Measurements from ENCODE around the gene TMEM235. TPM values are rescaled to one million over a fixed set of nuclear protein-coding genes. Genes with fewer than 3 reads are reported as not detected.

TMEM235 gene
- not detected in 2 replicates for total RNA-seq

DNA sequence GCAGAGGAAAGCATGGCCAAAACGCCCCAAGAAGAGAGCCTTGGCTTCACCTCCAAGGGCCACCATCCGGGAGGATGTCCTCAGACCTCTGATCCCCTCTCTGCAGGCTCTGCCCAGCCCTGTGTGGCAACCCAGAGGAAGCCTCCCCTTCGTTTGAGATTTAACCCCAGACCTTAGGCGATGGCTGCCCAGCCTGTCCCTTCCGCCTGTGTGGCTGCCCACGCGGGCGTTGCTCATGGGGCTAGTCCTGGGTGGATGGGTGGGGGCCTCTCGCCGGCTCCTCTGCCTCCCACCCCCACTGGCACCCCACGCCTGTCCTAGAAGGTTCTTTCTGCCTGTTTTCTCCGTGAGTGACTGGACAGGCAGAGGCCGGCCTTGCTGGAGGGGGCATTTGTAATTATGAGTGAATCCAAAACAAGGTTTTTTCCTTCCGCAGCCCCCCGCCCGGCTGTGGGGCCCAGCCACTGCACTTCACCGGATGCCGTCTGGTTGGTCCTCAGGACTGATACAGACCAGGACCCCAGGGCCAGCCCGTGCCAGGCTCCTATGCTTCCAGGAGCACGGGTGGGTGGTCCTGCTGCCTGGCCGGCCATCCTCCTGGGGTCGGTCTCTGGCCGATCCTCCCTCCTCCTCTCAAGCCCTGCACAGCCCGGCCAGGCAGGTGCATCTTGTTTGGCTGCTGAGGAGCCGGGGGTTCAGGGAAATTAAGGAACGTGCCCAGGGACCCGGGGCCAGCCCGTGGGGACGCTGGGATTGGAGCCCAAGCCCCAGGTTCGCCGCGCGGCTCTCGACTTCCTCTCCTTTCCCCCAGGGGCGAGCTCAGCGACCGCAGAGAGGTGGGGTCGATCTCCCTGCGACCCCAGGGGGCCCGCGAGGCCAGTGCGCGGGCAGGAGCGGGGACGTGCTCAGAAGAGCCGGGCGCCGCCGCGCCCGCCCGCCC is at the start of gene TMEM235:
TMEM235 (plus strand) TSS at position 636 of the 940 bp plus-strand sequence. CDS start 393 bp downstream, outside the sequence.

GRCh38 chr17:78186692-78187595 is 44.5 kb upstream of the TMEM235 start, which contains the start of the genes AFMID and TK1:
Gene AFMID, plus strand, starts transcription at chr17:78187362. Its CDS starts 9 bp downstream, at chr17:78187371.
Gene TK1, minus strand, starts transcription at chr17:78187052. Its CDS starts 58 bp downstream, at chr17:78186994.

GRCh38 chr17:78214016-78214705 is 17.3 kb upstream of the TMEM235 start, which contains the start of gene BIRC5:
Gene BIRC5, plus strand, starts transcription at chr17:78214253. Its CDS starts 64 bp downstream, at chr17:78214317.

Other genes with a start within 250 kb of the TMEM235 start
- gene TMC6, start 102.9 kb upstream of the TMEM235 start, total RNA-seq, result 2.9 and 8.7 TPM in 2 replicates
- gene TMC8, start 100.9 kb upstream of the TMEM235 start, total RNA-seq, result not detected in 2 replicates
- 0.08 TPM in 1 of 2 replicates, not detected in the other for gene C17orf99, start 85.2 kb upstream of the TMEM235 start, total RNA-seq
- gene SYNGR2, start 63.0 kb upstream of the TMEM235 start, total RNA-seq, result 18.0 and 21.3 TPM in 2 replicates
- 64.4 and 183 TPM in 2 replicates for gene TK1, start 44.6 kb upstream of the TMEM235 start, total RNA-seq
- 18.4 and 60.3 TPM in 2 replicates for gene AFMID, start 44.3 kb upstream of the TMEM235 start, total RNA-seq
- 20.0 and 72.0 TPM in 2 replicates for gene BIRC5, start 17.4 kb upstream of the TMEM235 start, total RNA-seq
- gene SOCS3, start 128.4 kb downstream of the TMEM235 start, total RNA-seq, result 36.3 and 356 TPM in 2 replicates
- gene PGS1, start 147.0 kb downstream of the TMEM235 start, total RNA-seq, result 22.1 and 45.5 TPM in 2 replicates

Data from epithelial cell of alveolus of lung (primary cell).